ACC112 (cell line): ENCODE results near the gene IGF2R.

Experiments used
- H2AFZ ChIP-seq: fragments of 200-600 bp; sonication (generic); one replicate; pipeline ENCODE4 v1.6.0; 2017; ENCODE audit warnings: antibody characterized with exemption, low read length; ENCODE audit not compliant: unreplicated experiment
- H3K27ac ChIP-seq: fragments of 200-600 bp; sonication (generic); 2 replicates; pipeline ENCODE4 v1.5.1; 2014; ENCODE audit warnings: low read depth, mild to moderate bottlenecking, antibody characterized with exemption, low read length, moderate library complexity
- H3K27me3 ChIP-seq: fragments of 200-600 bp; sonication (generic); 2 replicates; pipeline ENCODE4 v1.6.1; 2014; ENCODE audit warnings: mild to moderate bottlenecking, antibody characterized with exemption, low read length, moderate library complexity, mixed read lengths; ENCODE audit not compliant: insufficient read depth
- H3K36me3 ChIP-seq: fragments of 200-600 bp; sonication (generic); 2 replicates; pipeline ENCODE4 v1.6.1; 2016; ENCODE audit warnings: mild to moderate bottlenecking, antibody characterized with exemption, low read length, moderate library complexity, mixed read lengths; ENCODE audit not compliant: insufficient read depth
- H3K4me1 ChIP-seq: fragments of 200-600 bp; sonication (generic); one replicate; pipeline ENCODE4 v1.6.1; 2016; ENCODE audit warnings: low read length, mixed read lengths; ENCODE audit not compliant: insufficient read depth, unreplicated experiment, control insufficient read depth
- H3K4me3 ChIP-seq: fragments of 200-600 bp; sonication (generic); 2 replicates; pipeline ENCODE4 v1.5.1; 2014; ENCODE audit warnings: mild to moderate bottlenecking, low read depth, low read length
- H3K79me2 ChIP-seq: fragments of 200-600 bp; sonication (generic); one replicate; pipeline ENCODE4 v1.6.0; 2016; ENCODE audit warnings: low read length; ENCODE audit not compliant: control insufficient read depth, unreplicated experiment, insufficient read depth

Gene IGF2R

GRCh38 chr6:160093061-160093460, 124.2 kb downstream of the IGF2R start:
- no peak overlapping the region for H3K27ac ChIP-seq
- H3K36me3 ChIP-seq, result peaks cover 26% of the 10 kb centered on the region
- no peak overlapping the region for H2AFZ ChIP-seq
- no peak overlapping the region for H3K4me3 ChIP-seq
- H3K27me3 ChIP-seq, result no peaks in the 10 kb centered on the region
- H3K4me1 ChIP-seq, result peaks cover 5% of the 10 kb centered on the region
- H3K79me2 ChIP-seq, result no peaks in the 10 kb centered on the region

- Histone ChIP-seq H3K36me3 (peaks cover 25% of the 10 kb centered on the region), H3K4me3 (no peak overlapping the region), H2AFZ (no peak overlapping the region), H3K27ac (no peak overlapping the region), H3K27me3 (no peaks in the 10 kb centered on the region), H3K79me2 (no peaks in the 10 kb centered on the region), H3K4me1 (peaks cover under 1% of the 10 kb centered on the region)
Measured at GRCh38 chr6:160093946-160094345, 125.1 kb downstream of the IGF2R start.

GRCh38 chr6:160095146-160095845, 126.4 kb downstream of the IGF2R start:
- H3K79me2 ChIP-seq, result no peaks in the 10 kb centered on the region
- no peaks in the 10 kb centered on the region for H3K27me3 ChIP-seq
- no peak overlapping the region for H3K4me3 ChIP-seq
- peaks cover 12% of the 10 kb centered on the region; the same call in 1 of the 2 replicates for H3K36me3 ChIP-seq
- H3K27ac ChIP-seq, result no peak overlapping the region
- no peaks in the 10 kb centered on the region for H3K4me1 ChIP-seq
- H2AFZ ChIP-seq, result no peak overlapping the region

GRCh38 chr6:160101277-160102205, 132.7 kb downstream of the IGF2R start:
- Histone ChIP-seq H3K79me2 (no peaks in the 10 kb centered on the region), H2AFZ (no peak overlapping the region), H3K4me1 (no peaks in the 10 kb centered on the region), H3K4me3 (no peak overlapping the region), H3K36me3 (peaks cover 15% of the 10 kb centered on the region), H3K27ac (no peak overlapping the region), H3K27me3 (no peaks in the 10 kb centered on the region)

GRCh38 chr6:160102399-160102798, 133.5 kb downstream of the IGF2R start:
- Histone ChIP-seq H3K79me2 (no peaks in the 10 kb centered on the region), H3K4me1 (no peaks in the 10 kb centered on the region), H3K36me3 (peaks cover 15% of the 10 kb centered on the region), H3K27me3 (no peaks in the 10 kb centered on the region), H3K4me3 (no peak overlapping the region), H2AFZ (no peak overlapping the region), H3K27ac (no peak overlapping the region)

- Histone ChIP-seq H3K36me3 (peaks cover 9% of the 10 kb centered on the region), H3K79me2 (no peaks in the 10 kb centered on the region), H3K4me1 (no peaks in the 10 kb centered on the region), H3K27me3 (no peaks in the 10 kb centered on the region), H2AFZ (no peak overlapping the region), H3K4me3 (no peak overlapping the region), H3K27ac (no peak overlapping the region)
Measured at GRCh38 chr6:160102956-160103824, 134.3 kb downstream of the IGF2R start.

- Histone ChIP-seq H3K79me2 (no peaks in the 10 kb centered on the region), H2AFZ (no peak overlapping the region), H3K27ac (no peak overlapping the region), H3K4me3 (no peak overlapping the region), H3K36me3 (peaks cover 7% of the 10 kb centered on the region), H3K27me3 (no peaks in the 10 kb centered on the region), H3K4me1 (no peaks in the 10 kb centered on the region)
Measured at GRCh38 chr6:160103825-160104100, 134.9 kb downstream of the IGF2R start.

- H3K4me1 ChIP-seq, result no peaks in the 10 kb centered on the region
- peaks cover 11% of the 10 kb centered on the region for H3K36me3 ChIP-seq
- H3K27me3 ChIP-seq, result no peaks in the 10 kb centered on the region
- no peak overlapping the region for H3K27ac ChIP-seq
- no peaks in the 10 kb centered on the region for H3K79me2 ChIP-seq
- no peak overlapping the region for H3K4me3 ChIP-seq
- H2AFZ ChIP-seq, result no peak overlapping the region
Measured at GRCh38 chr6:160104821-160105517, 136.1 kb downstream of the IGF2R start.

- H3K4me1 ChIP-seq, result no peaks in the 10 kb centered on the region
- peaks cover 11% of the 10 kb centered on the region for H3K36me3 ChIP-seq
- H3K79me2 ChIP-seq, result no peaks in the 10 kb centered on the region
- no peak overlapping the region for H3K27ac ChIP-seq
- H3K4me3 ChIP-seq, result no peak overlapping the region
- no peaks in the 10 kb centered on the region for H3K27me3 ChIP-seq
- no peak overlapping the region for H2AFZ ChIP-seq
Measured at GRCh38 chr6:160106010-160106409, 137.1 kb downstream of the IGF2R start.

GRCh38 chr6:160106701-160107100, 137.8 kb downstream of the IGF2R start:
- H3K79me2 ChIP-seq, result no peaks in the 10 kb centered on the region
- no peak overlapping the region for H3K27ac ChIP-seq
- no peak overlapping the region for H2AFZ ChIP-seq
- no peaks in the 10 kb centered on the region for H3K27me3 ChIP-seq
- peaks cover 11% of the 10 kb centered on the region for H3K36me3 ChIP-seq
- H3K4me3 ChIP-seq, result no peak overlapping the region
- no peaks in the 10 kb centered on the region for H3K4me1 ChIP-seq
